Liver (tissue), 3 donors: ENCODE data around the gene HSPG2.

Experiments used
- FOXA1 ChIP-seq: IDR thresholded peaks from 2 replicates; pipeline ENCODE4 v1.6.1; 2016; ENCODE audit warnings: antibody characterized with exemption
- FOXA2 ChIP-seq: IDR thresholded peaks from 2 replicates; pipeline ENCODE4 v1.6.1; 2016; ENCODE audit warnings: antibody characterized with exemption
- GABPA ChIP-seq, 2 donors: IDR thresholded peaks in 1 of 2; conservative IDR thresholded peaks in 1 of 2; 2 replicates each; pipeline ENCODE4 v1.6.1; 2016; ENCODE audit warnings: antibody characterized with exemption in 2 of 2, mild to moderate bottlenecking in 1 of 2, moderate library complexity in 1 of 2
- JUND ChIP-seq, 2 donors: IDR thresholded peaks; 2 replicates each; pipeline ENCODE4 v1.6.1; 2016; ENCODE audit warnings: antibody characterized with exemption in 2 of 2
- NR2F2 ChIP-seq: IDR thresholded peaks from 2 replicates; pipeline ENCODE4 v1.6.1; 2016; ENCODE audit warnings: antibody characterized with exemption
- RAD21 ChIP-seq, 2 donors: IDR thresholded peaks; 2 replicates each; pipeline ENCODE4 v1.6.1; 2016; ENCODE audit warnings: antibody characterized with exemption in 2 of 2, mild to moderate bottlenecking in 2 of 2
- SP1 ChIP-seq: IDR thresholded peaks from 2 replicates; pipeline ENCODE4 v1.6.1; 2018; ENCODE audit warnings: antibody characterized with exemption, mild to moderate bottlenecking
- TAF1 ChIP-seq: conservative IDR thresholded peaks from 2 replicates; pipeline ENCODE4 v1.6.1; 2016; ENCODE audit warnings: antibody characterized with exemption, mild to moderate bottlenecking
- YY1 ChIP-seq: IDR thresholded peaks from 2 replicates; pipeline ENCODE4 v1.6.1; 2016; ENCODE audit warnings: antibody characterized with exemption, mild to moderate bottlenecking
- TF ChIP-seq, protein P1 (sequence below): fragments of 150-350 bp; IDR thresholded peaks from 2 replicates; pipeline ENCODE4 v1.5.1; 2017; ENCODE audit warnings: improper control_type of control experiment, low read depth, low read length; ENCODE audit not compliant: missing input control
- TF ChIP-seq, protein P2 (sequence below): IDR thresholded peaks from 2 replicates; pipeline ENCODE4 v1.6.1; 2016; ENCODE audit warnings: antibody characterized with exemption
- TF ChIP-seq, protein P3 (sequence below): IDR thresholded peaks from 2 replicates; pipeline ENCODE4 v1.6.1; 2016; ENCODE audit warnings: antibody characterized with exemption
- donor health status: healthy.
- donor health status: healthy.

DNA sequence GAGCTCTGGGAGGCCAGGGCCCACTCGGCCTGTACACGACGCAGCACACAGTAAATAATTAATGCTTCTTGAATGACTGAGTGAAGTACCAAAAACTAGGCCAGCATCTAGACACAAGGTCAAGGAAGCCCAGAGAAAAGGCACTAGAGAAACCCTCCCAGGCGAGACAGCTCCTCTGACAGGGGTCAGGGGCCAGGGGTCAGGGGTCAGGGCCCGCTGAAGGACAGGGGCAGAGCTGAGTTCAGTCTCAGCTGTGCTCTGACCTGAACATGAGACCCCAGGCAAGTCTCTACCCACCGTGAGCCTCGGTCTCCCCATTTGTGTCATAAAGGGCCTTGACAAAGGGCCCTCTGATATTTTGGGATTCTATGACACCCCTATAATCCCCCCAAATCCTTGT lies 68.6 kb downstream of the HSPG2 start:
- TF ChIP-seq, protein P1, sequence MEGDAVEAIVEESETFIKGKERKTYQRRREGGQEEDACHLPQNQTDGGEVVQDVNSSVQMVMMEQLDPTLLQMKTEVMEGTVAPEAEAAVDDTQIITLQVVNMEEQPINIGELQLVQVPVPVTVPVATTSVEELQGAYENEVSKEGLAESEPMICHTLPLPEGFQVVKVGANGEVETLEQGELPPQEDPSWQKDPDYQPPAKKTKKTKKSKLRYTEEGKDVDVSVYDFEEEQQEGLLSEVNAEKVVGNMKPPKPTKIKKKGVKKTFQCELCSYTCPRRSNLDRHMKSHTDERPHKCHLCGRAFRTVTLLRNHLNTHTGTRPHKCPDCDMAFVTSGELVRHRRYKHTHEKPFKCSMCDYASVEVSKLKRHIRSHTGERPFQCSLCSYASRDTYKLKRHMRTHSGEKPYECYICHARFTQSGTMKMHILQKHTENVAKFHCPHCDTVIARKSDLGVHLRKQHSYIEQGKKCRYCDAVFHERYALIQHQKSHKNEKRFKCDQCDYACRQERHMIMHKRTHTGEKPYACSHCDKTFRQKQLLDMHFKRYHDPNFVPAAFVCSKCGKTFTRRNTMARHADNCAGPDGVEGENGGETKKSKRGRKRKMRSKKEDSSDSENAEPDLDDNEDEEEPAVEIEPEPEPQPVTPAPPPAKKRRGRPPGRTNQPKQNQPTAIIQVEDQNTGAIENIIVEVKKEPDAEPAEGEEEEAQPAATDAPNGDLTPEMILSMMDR, result no peak
- TF ChIP-seq FOXA1, result no peak
- no peak for TF ChIP-seq RAD21 (IDR thresholded peaks at IDR 0.05)
- TF ChIP-seq GABPA (IDR thresholded peaks at IDR 0.05 in 1 of 2, conservative IDR thresholded peaks at IDR 0.05 in 1 of 2), result no peak
- TF ChIP-seq, protein P2, sequence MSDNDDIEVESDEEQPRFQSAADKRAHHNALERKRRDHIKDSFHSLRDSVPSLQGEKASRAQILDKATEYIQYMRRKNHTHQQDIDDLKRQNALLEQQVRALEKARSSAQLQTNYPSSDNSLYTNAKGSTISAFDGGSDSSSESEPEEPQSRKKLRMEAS, result no peak
- no peak for TF ChIP-seq SP1
- TF ChIP-seq JUND (IDR thresholded peaks at IDR 0.05), result no peak
- no peak for TF ChIP-seq TAF1
- TF ChIP-seq FOXA2, result no peak
- no peak for TF ChIP-seq NR2F2
- no peak for TF ChIP-seq YY1
- TF ChIP-seq, protein P3, sequence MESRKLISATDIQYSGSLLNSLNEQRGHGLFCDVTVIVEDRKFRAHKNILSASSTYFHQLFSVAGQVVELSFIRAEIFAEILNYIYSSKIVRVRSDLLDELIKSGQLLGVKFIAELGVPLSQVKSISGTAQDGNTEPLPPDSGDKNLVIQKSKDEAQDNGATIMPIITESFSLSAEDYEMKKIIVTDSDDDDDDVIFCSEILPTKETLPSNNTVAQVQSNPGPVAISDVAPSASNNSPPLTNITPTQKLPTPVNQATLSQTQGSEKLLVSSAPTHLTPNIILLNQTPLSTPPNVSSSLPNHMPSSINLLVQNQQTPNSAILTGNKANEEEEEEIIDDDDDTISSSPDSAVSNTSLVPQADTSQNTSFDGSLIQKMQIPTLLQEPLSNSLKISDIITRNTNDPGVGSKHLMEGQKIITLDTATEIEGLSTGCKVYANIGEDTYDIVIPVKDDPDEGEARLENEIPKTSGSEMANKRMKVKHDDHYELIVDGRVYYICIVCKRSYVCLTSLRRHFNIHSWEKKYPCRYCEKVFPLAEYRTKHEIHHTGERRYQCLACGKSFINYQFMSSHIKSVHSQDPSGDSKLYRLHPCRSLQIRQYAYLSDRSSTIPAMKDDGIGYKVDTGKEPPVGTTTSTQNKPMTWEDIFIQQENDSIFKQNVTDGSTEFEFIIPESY, result no peak
